A673 (cell line): ENCODE measurements around the gene PDXDC1. TPM values are rescaled to one million over a fixed set of nuclear protein-coding genes. Genes with fewer than 3 reads are reported as not detected.

Source experiments
- BruUV-seq: library from RNA; stranded (reverse); fragments of 400-500 nt; replicated peaks from 2 replicates; lab custom pipeline; 2021; lab: Mats Ljungman, UMichigan
- CTCF ChIA-PET: fragments of 300-600 bp; sonication (Branson Sonifier 250); formaldehyde crosslinking; loops from one replicate; lab custom pipeline; 2022; ENCODE audit warnings: antibody characterized with exemption; lab: Charles Lee
- POLR2A ChIA-PET: fragments of 300-600 bp; sonication (Branson Sonifier 250); formaldehyde crosslinking; loops from one replicate; lab custom pipeline; 2022; ENCODE audit warnings: antibody characterized with exemption; ENCODE audit not compliant: low non-redundant PET; lab: Charles Lee
- DNase-seq: peaks from one replicate; pipeline ENCODE4 v3.0.0-alpha.2; 2015; ENCODE audit warnings: low spot score
- H3K27ac ChIP-seq: fragments of 200-600 bp; sonication (generic); 2 replicates; pipeline ENCODE4 v1.5.1; 2016; ENCODE audit warnings: mixed run types, low read depth, mild to moderate bottlenecking, mixed read lengths, antibody characterized with exemption, low read length; ENCODE audit not compliant: poor library complexity, severe bottlenecking
- H3K27me3 ChIP-seq: fragments of 200-600 bp; sonication (generic); replicated peaks from 2 replicates; pipeline ENCODE4 v1.6.1; 2017; ENCODE audit warnings: mixed run types, low read depth, mild to moderate bottlenecking, mixed read lengths, antibody characterized with exemption, low read length; ENCODE audit not compliant: insufficient read depth, poor library complexity
- H3K36me3 ChIP-seq: fragments of 200-600 bp; sonication (generic); 2 replicates; pipeline ENCODE4 v1.6.1; 2016; ENCODE audit warnings: mixed run types, mild to moderate bottlenecking, mixed read lengths, antibody characterized with exemption, low read length; ENCODE audit not compliant: insufficient read depth, poor library complexity, severe bottlenecking
- H3K4me1 ChIP-seq: fragments of 200-600 bp; sonication (generic); 2 replicates; pipeline ENCODE4 v1.6.1; 2017; ENCODE audit warnings: mixed run types, mild to moderate bottlenecking, mixed read lengths, antibody characterized with exemption, low read length; ENCODE audit not compliant: insufficient read depth, poor library complexity, severe bottlenecking
- H3K4me3 ChIP-seq: fragments of 200-600 bp; sonication (generic); 2 replicates; pipeline ENCODE4 v1.5.1; 2016; ENCODE audit warnings: low read depth, mixed run types, mild to moderate bottlenecking, mixed read lengths, low read length; ENCODE audit not compliant: poor library complexity, severe bottlenecking
- H3K9me3 ChIP-seq: fragments of 200-600 bp; sonication (generic); 2 replicates; pipeline ENCODE4 v1.6.1; 2016; ENCODE audit warnings: mixed run types, low read depth, mild to moderate bottlenecking, mixed read lengths, antibody characterized with exemption, low read length; ENCODE audit not compliant: poor library complexity, severe bottlenecking
- CTCF ChIP-seq: fragments of 300-800, 200-600 bp; sonication (generic); conservative IDR thresholded peaks from 2 replicates; pipeline ENCODE4 v1.5.1; 2017; ENCODE audit warnings: low read depth, mild to moderate bottlenecking, antibody characterized with exemption, low read length, moderate library complexity, mixed read lengths
- EZH2 ChIP-seq: fragments of 200-600 bp; sonication (generic); IDR thresholded peaks from 2 replicates; pipeline ENCODE4 v1.6.1; 2017; ENCODE audit warnings: borderline replicate concordance, low read depth, mild to moderate bottlenecking, mixed read lengths, antibody characterized with exemption, low read length; ENCODE audit not compliant: poor library complexity, severe bottlenecking
- intact Hi-C: fragments of 100-400 bp; cut with micrococcal nuclease; formaldehyde crosslinking; loops from one replicate; pipeline ENCODE4 v1.10.0; 2022; ENCODE audit not compliant: unreplicated experiment
- total RNA-seq: library from RNA; stranded (reverse); gene quantifications from 2 replicates; pipeline ENCODE4 v1.2.3, GENCODE V29; 2021

Gene PDXDC1
- total RNA-seq, 1 experiment from 2014 or later = 103 TPM

- Histone ChIP-seq H3K27me3 (no peaks in the 10 kb centered on the region), H3K27ac (no peak overlapping the region), H3K4me1 (no peaks in the 10 kb centered on the region), H3K9me3 (no peaks in the 10 kb centered on the region), H3K4me3 (no peak overlapping the region), H3K36me3 (peaks cover 72% of the 10 kb centered on the region)
- intact Hi-C loops = no loop called here
- BruUV-seq = no TSS peak
- ChIA-PET CTCF (no interaction called here), POLR2A (no interaction called here)
- DNase-seq = no peak
- TF ChIP-seq CTCF = no peak
- no peak for TF ChIP-seq EZH2
Observed at GRCh38 chr16:15033309-15033707, 58.5 kb downstream of the PDXDC1 start.

GRCh38 chr16:15034266-15035162 lies 59.7 kb downstream of the PDXDC1 start:
- peaks cover 76% of the 10 kb centered on the region for H3K36me3 ChIP-seq
- CTCF ChIA-PET = no interaction called here

GRCh38 chr16:15035163-15035729 lies 60.4 kb downstream of the PDXDC1 start:
- no peaks in the 10 kb centered on the region for H3K9me3 ChIP-seq
- no peak for DNase-seq
- peak overlapping the region; percentile 68 for H3K27ac ChIP-seq
- intact Hi-C loops = no loop called here
- H3K36me3 ChIP-seq = peaks cover 83% of the 10 kb centered on the region
- H3K27me3 ChIP-seq = no peaks in the 10 kb centered on the region
- H3K4me1 ChIP-seq = no peaks in the 10 kb centered on the region
- ChIA-PET POLR2A (no interaction called here), CTCF (no interaction called here)
- TF ChIP-seq EZH2 (no peak), CTCF (no peak)
- BruUV-seq = no TSS peak
- no peak overlapping the region for H3K4me3 ChIP-seq

More at GRCh38 chr16:15034266-15035162, 59.7 kb downstream of the PDXDC1 start:
- POLR2A ChIA-PET = no interaction called here
- peak; percentile 56 for DNase-seq
- Histone ChIP-seq H3K27ac (peak overlapping the region; percentile 68), H3K4me3 (no peak overlapping the region), H3K4me1 (no peaks in the 10 kb centered on the region), H3K27me3 (no peaks in the 10 kb centered on the region), H3K9me3 (no peaks in the 10 kb centered on the region)
- intact Hi-C loops = no loop called here
- TF ChIP-seq CTCF (no peak), EZH2 (no peak)
- no TSS peak for BruUV-seq
